Stimulated activated CD8-positive, alpha-beta memory T cell treated with anti-CD3 and anti-CD28 coated beads, Interleukin-7, amount 100 ng/mL, for 48 hours (primary cell): Measurements from ENCODE around the gene PIP5K1C.
A peak's percentile ranks its signal among the peaks of the same experiment; 100 is the strongest.
"Not testable (repeated sequence)": the region's sequence is repeated elsewhere in the genome, so short reads cannot be mapped to it uniquely, and the experiment has no call there.

Source experiments
- DNase-seq, 2 donors: peaks; one replicate each; pipeline ENCODE4 v3.0.0-alpha.2; 2020; ENCODE audit warnings: low read depth in 1 of 2; ENCODE audit errors: extremely low read depth in 1 of 2

PIP5K1C gene

GRCh38 chr19:3648037-3648905 is 52.0 kb downstream of the PIP5K1C start:
- DNase-seq = no peak

- not testable (repeated sequence) for DNase-seq
Observed at GRCh38 chr19:3647102-3647501, 53.2 kb downstream of the PIP5K1C start.

- no peak for DNase-seq
Observed at GRCh38 chr19:3646336-3647092, 53.8 kb downstream of the PIP5K1C start.

- DNase-seq = no peak
Observed at GRCh38 chr19:3645726-3646125, 54.5 kb downstream of the PIP5K1C start.

GRCh38 chr19:3645067-3645396 is 55.2 kb downstream of the PIP5K1C start:
- DNase-seq = no peak

- no peak for DNase-seq
Observed at GRCh38 chr19:3644351-3645066, 55.8 kb downstream of the PIP5K1C start.

- DNase-seq = no peak
Observed at GRCh38 chr19:3643674-3644313, 56.5 kb downstream of the PIP5K1C start.

- peak in 1 of 2 donors; percentile 12 for DNase-seq
Observed at GRCh38 chr19:3642987-3643673, 57.1 kb downstream of the PIP5K1C start.

- DNase-seq = no peak
Observed at GRCh38 chr19:3642296-3642695, 58.0 kb downstream of the PIP5K1C start.

- no peak for DNase-seq
Observed at GRCh38 chr19:3641515-3642269, 58.6 kb downstream of the PIP5K1C start.

GRCh38 chr19:3639479-3639878 is 60.8 kb downstream of the PIP5K1C start:
- no peak for DNase-seq

GRCh38 chr19:3638208-3639193 is 61.8 kb downstream of the PIP5K1C start:
- no peak for DNase-seq

GRCh38 chr19:3637621-3638020 is 62.6 kb downstream of the PIP5K1C start:
- no peak for DNase-seq

GRCh38 chr19:3636962-3637361 is 63.3 kb downstream of the PIP5K1C start:
- no peak for DNase-seq

GRCh38 chr19:3636506-3636905 is 63.8 kb downstream of the PIP5K1C start:
- no peak for DNase-seq

GRCh38 chr19:3634496-3635045 is 65.7 kb downstream of the PIP5K1C start:
- no peak for DNase-seq

GRCh38 chr19:3633559-3633988 is 66.7 kb downstream of the PIP5K1C start:
- no peak for DNase-seq
